Measurements from ENCODE around the gene NAA40. TPM values are rescaled to one million over a fixed set of nuclear protein-coding genes. Genes with fewer than 3 reads are reported as not detected.
A peak's percentile ranks its signal among the peaks of the same experiment; 100 is the strongest.

NAA40 gene
- total and polyA plus RNA-seq, 2 of the 13 experiments (the other 11 are each of a cell fraction or from before 2014, with no cell fraction given): 11.1 to 17.9 TPM

DNA sequence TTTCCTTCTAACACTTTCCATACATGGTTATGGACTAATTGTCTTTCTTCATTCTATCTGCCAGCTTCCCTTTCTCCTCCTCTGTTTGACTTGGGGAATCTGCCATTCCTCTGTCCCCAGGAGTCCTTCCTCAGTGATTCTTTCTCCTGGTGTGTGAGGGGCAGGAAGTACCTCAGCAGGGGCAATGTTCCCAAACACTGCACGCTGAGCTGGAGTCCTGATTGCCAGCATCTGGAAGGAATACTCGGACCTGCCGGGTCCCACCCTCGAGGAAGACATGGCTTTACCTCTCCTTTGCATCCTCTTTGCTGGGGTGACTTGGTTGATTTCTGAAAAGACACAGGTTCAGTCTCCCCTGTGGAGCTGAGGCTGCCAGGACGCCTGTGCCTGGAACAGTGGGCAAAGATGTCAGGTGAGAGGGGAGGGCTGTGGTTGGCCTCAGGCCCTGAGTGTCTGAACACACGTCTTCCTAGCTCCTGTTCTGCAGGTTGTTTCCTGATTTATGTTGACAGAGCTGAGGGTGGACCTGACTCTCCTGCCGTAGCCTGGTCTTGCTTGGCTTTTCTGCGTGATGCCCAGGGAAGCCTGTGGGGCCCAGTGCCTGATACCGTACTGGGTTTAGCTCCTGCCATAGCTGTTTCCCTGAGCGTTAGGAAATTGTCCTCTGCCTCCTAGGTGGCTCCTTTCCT, 39.9 kb downstream of the NAA40 start:
- H3K9me3 ChIP-seq (ENCODE audit: low read length): no peaks in the 10 kb centered on the region
- H3K36me3 ChIP-seq (replicated peaks in 1 of 2; ENCODE audit: control insufficient read depth in 1 of 2, insufficient read depth in 2 of 2, low read length in 2 of 2): peaks cover 1 to 8% of the 10 kb centered on the region in 2 experiments; a peak in 1 of 5 replicates
- ChIA-PET CTCF (ENCODE audit: low intra/inter-chr PET ratio, low total read pairs) (no interaction called here), POLR2A (no interaction called here)
- ATAC-seq: no peak
- no TSS peak for BruUV-seq (replicated peaks)
- H3K27me3 ChIP-seq (ENCODE audit: control insufficient read depth in 1 of 2, insufficient read depth in 2 of 2, low read length in 2 of 2): no peaks in the 10 kb centered on the region
- H3K9ac ChIP-seq (ENCODE audit: insufficient read depth, low read depth, low read length): no peak overlapping the region
- in situ Hi-C loops (cut with HindIII; ENCODE audit: extremely low pct_ligation_motif_present, low pct_unique_long_range_greater_than_20kb): no loop called here
- FAIRE-seq: no peak
- H4K20me1 ChIP-seq (ENCODE audit: insufficient read depth, low read length): peaks cover 9% of the 10 kb centered on the region; the same call in 1 of the 2 replicates
- intact Hi-C loops (cut with micrococcal nuclease; ENCODE audit: unreplicated experiment): no loop called here
- no peak overlapping the region for H3K4me2 ChIP-seq (ENCODE audit: low read depth, low read length)
- 94% methylated on average over 10 of the region's 10 CpGs for WGBS (ENCODE audit: low lambda C conversion rate)
- H3K79me2 ChIP-seq (ENCODE audit: insufficient read depth, low read length): peaks cover 17% of the 10 kb centered on the region
- no peak overlapping the region for H3K4me3 ChIP-seq (replicated peaks in 1 of 3; ENCODE audit: insufficient read depth in 1 of 3, low read depth in 2 of 3, low read length in 3 of 3)
- peak in 1 of 2 experiments; percentile 43; a peak in 1 of 4 replicates for TF ChIP-seq POLR2A (IDR thresholded peaks at IDR 0.05; ENCODE audit: insufficient read depth in 1 of 2, low read depth in 2 of 2, low read length in 2 of 2)
- no peak for TF ChIP-seq ZNF530 (CRISPR knock-in tag; IDR thresholded peaks at IDR 0.05; ENCODE audit: low read depth)
- no peak overlapping the region for H3K27ac ChIP-seq (ENCODE audit: extremely low read length, insufficient read depth, low read length)
- H3K4me1 ChIP-seq (ENCODE audit: insufficient read depth, low read length): peaks cover 23% of the 10 kb centered on the region
- no peak for DNase-seq (ENCODE audit: low spot score)
- H2AFZ ChIP-seq (ENCODE audit: low read length): no peak overlapping the region

DNA sequence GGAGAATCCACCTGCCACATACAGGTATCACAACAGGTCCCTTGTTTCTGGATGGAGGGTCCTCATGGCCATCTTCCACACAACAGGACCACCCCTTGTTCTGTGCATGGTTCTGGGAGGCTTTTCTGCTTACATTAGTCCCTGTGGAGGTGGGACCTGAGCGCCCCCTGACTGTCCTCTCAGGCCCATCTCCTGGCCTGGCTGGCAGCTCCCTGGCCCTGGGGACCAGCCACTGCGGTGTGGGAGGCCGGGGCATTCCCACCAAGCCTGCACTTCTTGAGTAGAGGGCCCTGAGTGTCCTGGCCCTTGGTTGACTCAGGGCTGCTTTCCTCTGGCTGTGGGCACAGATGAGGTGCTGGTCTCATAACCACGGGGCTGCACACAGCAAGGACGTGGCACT, 40.6 kb downstream of the NAA40 start:
- no peak overlapping the region for H3K9ac ChIP-seq (ENCODE audit: insufficient read depth, low read depth, low read length)
- peaks cover 23% of the 10 kb centered on the region for H3K4me1 ChIP-seq (ENCODE audit: insufficient read depth, low read length)
- no peak overlapping the region for H3K27ac ChIP-seq (ENCODE audit: extremely low read length, insufficient read depth, low read length)
- CTCF ChIA-PET (ENCODE audit: low intra/inter-chr PET ratio, low total read pairs): no interaction called here
- TF ChIP-seq JUNB (CRISPR knock-in tag; IDR thresholded peaks at IDR 0.05; ENCODE audit: borderline replicate concordance) (no peak), ZNF615 (CRISPR knock-in tag; IDR thresholded peaks at IDR 0.05; ENCODE audit: borderline replicate concordance) (no peak), SP5 (CRISPR knock-in tag; IDR thresholded peaks at IDR 0.05; ENCODE audit: borderline replicate concordance, low read depth) (no peak), ZNF776 (CRISPR knock-in tag; IDR thresholded peaks at IDR 0.05) (no peak), ARNTL (CRISPR knock-in tag; IDR thresholded peaks at IDR 0.05) (no peak), SP140L (CRISPR knock-in tag; IDR thresholded peaks at IDR 0.05; ENCODE audit: borderline replicate concordance) (no peak), ZMYM4 (CRISPR knock-in tag; IDR thresholded peaks at IDR 0.05) (no peak), FOXM1 (CRISPR knock-in tag; IDR thresholded peaks at IDR 0.05) (no peak), GATAD1 (CRISPR knock-in tag; IDR thresholded peaks at IDR 0.05) (no peak), NR2F1 (CRISPR knock-in tag; IDR thresholded peaks at IDR 0.05) (no peak)
- TF ChIP-seq, protein P1, sequence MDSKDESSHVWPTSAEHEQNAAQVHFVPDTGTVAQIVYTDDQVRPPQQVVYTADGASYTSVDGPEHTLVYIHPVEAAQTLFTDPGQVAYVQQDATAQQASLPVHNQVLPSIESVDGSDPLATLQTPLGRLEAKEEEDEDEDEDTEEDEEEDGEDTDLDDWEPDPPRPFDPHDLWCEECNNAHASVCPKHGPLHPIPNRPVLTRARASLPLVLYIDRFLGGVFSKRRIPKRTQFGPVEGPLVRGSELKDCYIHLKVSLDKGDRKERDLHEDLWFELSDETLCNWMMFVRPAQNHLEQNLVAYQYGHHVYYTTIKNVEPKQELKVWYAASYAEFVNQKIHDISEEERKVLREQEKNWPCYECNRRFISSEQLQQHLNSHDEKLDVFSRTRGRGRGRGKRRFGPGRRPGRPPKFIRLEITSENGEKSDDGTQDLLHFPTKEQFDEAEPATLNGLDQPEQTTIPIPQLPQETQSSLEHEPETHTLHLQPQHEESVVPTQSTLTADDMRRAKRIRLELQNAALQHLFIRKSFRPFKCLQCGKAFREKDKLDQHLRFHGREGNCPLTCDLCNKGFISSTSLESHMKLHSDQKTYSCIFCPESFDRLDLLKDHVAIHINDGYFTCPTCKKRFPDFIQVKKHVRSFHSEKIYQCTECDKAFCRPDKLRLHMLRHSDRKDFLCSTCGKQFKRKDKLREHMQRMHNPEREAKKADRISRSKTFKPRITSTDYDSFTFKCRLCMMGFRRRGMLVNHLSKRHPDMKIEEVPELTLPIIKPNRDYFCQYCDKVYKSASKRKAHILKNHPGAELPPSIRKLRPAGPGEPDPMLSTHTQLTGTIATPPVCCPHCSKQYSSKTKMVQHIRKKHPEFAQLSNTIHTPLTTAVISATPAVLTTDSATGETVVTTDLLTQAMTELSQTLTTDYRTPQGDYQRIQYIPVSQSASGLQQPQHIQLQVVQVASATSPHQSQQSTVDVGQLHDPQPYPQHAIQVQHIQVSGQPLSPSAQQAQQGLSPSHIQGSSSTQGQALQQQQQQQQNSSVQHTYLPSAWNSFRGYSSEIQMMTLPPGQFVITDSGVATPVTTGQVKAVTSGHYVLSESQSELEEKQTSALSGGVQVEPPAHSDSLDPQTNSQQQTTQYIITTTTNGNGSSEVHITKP (CRISPR knock-in tag; IDR thresholded peaks at IDR 0.05; ENCODE audit: low read depth): no peak
- peaks cover 1 to 8% of the 10 kb centered on the region in 2 experiments; a peak in 1 of 5 replicates for H3K36me3 ChIP-seq (replicated peaks in 1 of 2; ENCODE audit: control insufficient read depth in 1 of 2, insufficient read depth in 2 of 2, low read length in 2 of 2)
- in situ Hi-C loops (cut with HindIII; ENCODE audit: extremely low pct_ligation_motif_present, low pct_unique_long_range_greater_than_20kb): no loop called here
- FAIRE-seq: no peak
- DNase-seq (ENCODE audit: low spot score): no peak
- no peak overlapping the region for H3K4me2 ChIP-seq (ENCODE audit: low read depth, low read length)
- H2AFZ ChIP-seq (ENCODE audit: low read length): no peak overlapping the region
- intact Hi-C loops (cut with micrococcal nuclease; ENCODE audit: unreplicated experiment): no loop called here
- H3K27me3 ChIP-seq (ENCODE audit: control insufficient read depth in 1 of 2, insufficient read depth in 2 of 2, low read length in 2 of 2): no peaks in the 10 kb centered on the region
- WGBS (ENCODE audit: low lambda C conversion rate): 85% methylated on average over 2 of the region's 5 CpGs
- BruUV-seq (replicated peaks): no TSS peak
- no peaks in the 10 kb centered on the region for H3K9me3 ChIP-seq (ENCODE audit: low read length)
- peaks cover 9% of the 10 kb centered on the region; the same call in 1 of the 2 replicates for H4K20me1 ChIP-seq (ENCODE audit: insufficient read depth, low read length)
- no peak for ATAC-seq
- POLR2A ChIA-PET: no interaction called here
- H3K79me2 ChIP-seq (ENCODE audit: insufficient read depth, low read length): peaks cover 17% of the 10 kb centered on the region
- H3K4me3 ChIP-seq (replicated peaks in 1 of 3; ENCODE audit: insufficient read depth in 1 of 3, low read depth in 2 of 3, low read length in 3 of 3): no peak overlapping the region
